Measurements from ENCODE around the gene ALDH7A1.
"Not testable (repeated sequence)": the region's sequence is repeated elsewhere in the genome, so short reads cannot be mapped to it uniquely, and the experiment has no call there.

Gene ALDH7A1

DNA sequence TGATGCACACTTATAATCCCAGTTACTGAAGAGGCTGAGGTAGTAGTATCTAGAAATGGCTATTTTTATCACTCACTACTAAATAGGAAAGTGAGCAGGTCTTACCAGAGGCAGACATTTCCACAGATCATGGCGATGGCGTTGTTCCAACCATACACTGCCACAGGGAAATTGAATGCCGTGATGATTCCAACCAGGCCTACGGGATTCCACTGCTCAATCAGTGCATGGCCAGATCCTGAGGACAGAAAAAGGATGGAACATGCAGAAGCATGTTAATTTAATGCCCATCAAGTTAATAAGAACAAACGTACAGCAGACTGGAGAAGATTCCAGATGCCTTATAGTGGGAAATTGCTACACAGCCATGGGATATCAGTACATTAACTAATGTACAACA lies 18.0 kb downstream of the ALDH7A1 start:
- no peak for DNase-seq
- no peak overlapping the region for H3K27ac Mint-ChIP-seq
- H3K27me3 Mint-ChIP-seq (ENCODE audit: low read depth, poor library complexity): no peaks in the 10 kb centered on the region
- no peak overlapping the region for H3K4me3 Mint-ChIP-seq
- peaks cover 84% of the 10 kb centered on the region for H3K36me3 Mint-ChIP-seq (ENCODE audit: low read depth)
- no peaks in the 10 kb centered on the region for H3K4me1 Mint-ChIP-seq
- H3K9me3 Mint-ChIP-seq: no peaks in the 10 kb centered on the region
- TF ChIP-seq, protein P1, sequence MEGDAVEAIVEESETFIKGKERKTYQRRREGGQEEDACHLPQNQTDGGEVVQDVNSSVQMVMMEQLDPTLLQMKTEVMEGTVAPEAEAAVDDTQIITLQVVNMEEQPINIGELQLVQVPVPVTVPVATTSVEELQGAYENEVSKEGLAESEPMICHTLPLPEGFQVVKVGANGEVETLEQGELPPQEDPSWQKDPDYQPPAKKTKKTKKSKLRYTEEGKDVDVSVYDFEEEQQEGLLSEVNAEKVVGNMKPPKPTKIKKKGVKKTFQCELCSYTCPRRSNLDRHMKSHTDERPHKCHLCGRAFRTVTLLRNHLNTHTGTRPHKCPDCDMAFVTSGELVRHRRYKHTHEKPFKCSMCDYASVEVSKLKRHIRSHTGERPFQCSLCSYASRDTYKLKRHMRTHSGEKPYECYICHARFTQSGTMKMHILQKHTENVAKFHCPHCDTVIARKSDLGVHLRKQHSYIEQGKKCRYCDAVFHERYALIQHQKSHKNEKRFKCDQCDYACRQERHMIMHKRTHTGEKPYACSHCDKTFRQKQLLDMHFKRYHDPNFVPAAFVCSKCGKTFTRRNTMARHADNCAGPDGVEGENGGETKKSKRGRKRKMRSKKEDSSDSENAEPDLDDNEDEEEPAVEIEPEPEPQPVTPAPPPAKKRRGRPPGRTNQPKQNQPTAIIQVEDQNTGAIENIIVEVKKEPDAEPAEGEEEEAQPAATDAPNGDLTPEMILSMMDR (IDR thresholded peaks at IDR 0.05): no peak

GRCh38 chr5:126575644-126576043 lies 19.4 kb downstream of the ALDH7A1 start:
- no peak overlapping the region for H3K4me3 Mint-ChIP-seq

DNA sequence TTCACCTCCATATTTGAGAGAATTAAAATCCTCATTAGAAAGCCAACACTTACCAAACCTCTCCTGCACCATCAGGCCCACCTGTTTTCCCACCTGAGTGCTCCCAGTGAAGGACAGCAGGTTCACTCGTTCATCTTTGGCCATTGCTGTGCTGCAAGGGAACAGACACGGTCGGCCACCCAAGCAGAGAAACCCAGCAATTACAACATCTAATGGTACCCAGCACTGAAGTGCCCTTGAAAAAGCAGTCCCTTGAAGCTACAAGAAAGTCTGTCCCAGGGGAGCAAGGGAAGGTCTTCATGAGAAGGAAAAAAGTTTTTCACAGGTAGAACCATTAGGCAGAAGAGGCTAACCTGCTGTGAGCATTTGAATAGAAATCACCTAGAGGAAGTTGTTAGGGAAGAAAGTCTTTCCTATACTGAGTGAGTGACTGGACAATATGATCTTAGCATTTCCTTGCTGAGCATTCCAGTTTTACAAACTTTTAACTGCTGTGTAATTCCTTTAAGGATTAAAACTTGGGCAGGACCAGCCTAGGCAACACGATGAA lies 26.7 kb downstream of the ALDH7A1 start:
- Mint-ChIP-seq H3K36me3 (ENCODE audit: low read depth) (peaks cover 87% of the 10 kb centered on the region), H3K27ac (no peak overlapping the region), H3K4me1 (no peaks in the 10 kb centered on the region), H3K9me3 (no peaks in the 10 kb centered on the region), H3K27me3 (ENCODE audit: low read depth, poor library complexity) (peaks cover 4% of the 10 kb centered on the region), H3K4me3 (no peak overlapping the region)
- no peak for DNase-seq
- TF ChIP-seq, protein P1 (IDR thresholded peaks at IDR 0.05): no peak

More at GRCh38 chr5:126575644-126576043, 19.4 kb downstream of the ALDH7A1 start:
- Mint-ChIP-seq H3K36me3 (ENCODE audit: low read depth) (peaks cover 85% of the 10 kb centered on the region), H3K4me1 (no peaks in the 10 kb centered on the region), H3K27me3 (ENCODE audit: low read depth, poor library complexity) (peaks cover 4% of the 10 kb centered on the region), H3K9me3 (no peaks in the 10 kb centered on the region), H3K27ac (no peak overlapping the region)
- no peak for DNase-seq
- TF ChIP-seq, protein P1 (IDR thresholded peaks at IDR 0.05): no peak

- H3K4me3 Mint-ChIP-seq: no peak overlapping the region
- no peak for DNase-seq
- H3K27me3 Mint-ChIP-seq (ENCODE audit: low read depth, poor library complexity): no peaks in the 10 kb centered on the region
- no peaks in the 10 kb centered on the region for H3K9me3 Mint-ChIP-seq
- TF ChIP-seq, protein P1 (IDR thresholded peaks at IDR 0.05): no peak
- H3K4me1 Mint-ChIP-seq: no peaks in the 10 kb centered on the region
- H3K27ac Mint-ChIP-seq: no peak overlapping the region
- H3K36me3 Mint-ChIP-seq (ENCODE audit: low read depth): peaks cover 84% of the 10 kb centered on the region
Measured at GRCh38 chr5:126562823-126563222, 32.2 kb downstream of the ALDH7A1 start.

GRCh38 chr5:126561908-126562307 lies 33.1 kb downstream of the ALDH7A1 start:
- H3K27ac Mint-ChIP-seq: peak overlapping the region; percentile 42
- peaks cover 85% of the 10 kb centered on the region for H3K36me3 Mint-ChIP-seq (ENCODE audit: low read depth)
- no peak overlapping the region for H3K4me3 Mint-ChIP-seq
- H3K9me3 Mint-ChIP-seq: no peaks in the 10 kb centered on the region
- no peak for DNase-seq
- no peaks in the 10 kb centered on the region for H3K4me1 Mint-ChIP-seq
- TF ChIP-seq, protein P1 (IDR thresholded peaks at IDR 0.05): no peak
- H3K27me3 Mint-ChIP-seq (ENCODE audit: low read depth, poor library complexity): no peaks in the 10 kb centered on the region

DNA sequence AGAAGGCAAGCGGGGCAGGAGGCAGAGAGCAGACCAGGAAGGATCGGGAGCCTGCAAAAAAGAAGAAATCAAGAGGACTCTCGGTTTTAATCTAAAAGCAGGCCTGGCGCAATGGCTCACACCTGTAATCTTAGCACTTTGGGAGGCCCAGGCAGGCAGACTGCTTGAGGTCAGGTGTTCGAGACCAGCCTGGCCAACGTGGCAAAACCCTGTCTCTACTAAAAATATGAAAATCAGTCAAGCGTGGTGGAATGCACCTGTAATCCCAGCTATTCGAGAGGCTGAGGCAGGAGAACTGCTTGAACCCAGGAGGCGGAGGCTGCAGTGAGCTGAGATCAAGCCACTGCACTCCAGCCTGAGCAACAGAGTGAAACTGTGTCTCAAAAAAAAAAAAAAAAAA lies 39.9 kb downstream of the ALDH7A1 start:
- H3K27ac Mint-ChIP-seq; H3K27me3 Mint-ChIP-seq (ENCODE audit: low read depth, poor library complexity); DNase-seq; H3K4me1 Mint-ChIP-seq; H3K4me3 Mint-ChIP-seq; H3K9me3 Mint-ChIP-seq: not testable (repeated sequence)
- peaks cover 82% of the 10 kb centered on the region for H3K36me3 Mint-ChIP-seq (ENCODE audit: low read depth)
